Esophagus squamous epithelium (tissue), 5 donors: ENCODE data around the gene GBGT1. TPM values are rescaled to one million over a fixed set of nuclear protein-coding genes. Genes with fewer than 3 reads are reported as not detected.

Experiments used
- DNase-seq: peaks from one replicate; lab custom pipeline; 2025; lab: John Stamatoyannopoulos, UW
- H3K27ac ChIP-seq, 4 donors: fragments of 200-600 bp; sonication (generic); one replicate each; pipeline ENCODE4 v1.5.1; 2016 to 2019; ENCODE audit warnings: mild to moderate bottlenecking in 1 of 4
- H3K27me3 ChIP-seq, 4 donors: fragments of 200-600 bp; sonication (generic); 1 replicate in 3 of 4; 2 replicates in 1 of 4; pipeline versions ENCODE4 v1.5.1 to v1.6.0; 2017 to 2021; ENCODE audit warnings: antibody characterized with exemption in 1 of 4
- H3K36me3 ChIP-seq, 3 donors: fragments of 200-600 bp; sonication (generic); one replicate each; pipeline ENCODE4 v1.5.1; 2016 to 2019
- H3K4me1 ChIP-seq, 3 donors: fragments of 200-600 bp; sonication (generic); one replicate each; pipeline ENCODE4 v1.5.1; 2017 to 2019
- H3K4me3 ChIP-seq, 4 donors: fragments of 200-600 bp; sonication (generic); 1 replicate in 3 of 4; 2 replicates in 1 of 4; pipeline ENCODE4 v1.5.1; 2016 to 2019; ENCODE audit warnings: mild to moderate bottlenecking in 2 of 4, moderate library complexity in 1 of 4
- H3K9me3 ChIP-seq, 3 donors: fragments of 200-600 bp; sonication (generic); one replicate each; pipeline ENCODE4 v1.5.1; 2016 to 2019
- CTCF ChIP-seq, 6 experiments: fragments of 450-650 bp in 4 of 6; fragments of 200-600 bp in 2 of 6; sonication (generic) in 2 of 6; IDR thresholded peaks; one replicate each; pipeline ENCODE4 v1.5.1; 2016 to 2019; ENCODE audit warnings: antibody characterized with exemption in 6 of 6, mild to moderate bottlenecking in 4 of 6, moderate library complexity in 4 of 6
- POLR2A ChIP-seq, 4 donors: fragments of 450-650 bp; IDR thresholded peaks; one replicate each; pipeline ENCODE4 v1.6.1; 2017; ENCODE audit warnings: antibody characterized with exemption in 4 of 4, mild to moderate bottlenecking in 4 of 4, moderate library complexity in 3 of 4
- WGBS, 2 donors: methylation state at CpG; one replicate each; pipeline ENCODE4 v1.1.5; 2018; 5-methylcytosine and 5-hydroxymethylcytosine counted together
- intact Hi-C: fragments of 100-400 bp; cut with DNase I; formaldehyde crosslinking; loops from one replicate; pipeline ENCODE4 v1.15.0; 2022
- total RNA-seq, 4 donors: library from RNA; depleted of rRNA; stranded (reverse); fragments of >200 nt; gene quantifications; one replicate each; pipeline ENCODE4 v1.1.0, GENCODE V29; 2016
- donor health status: DM: yes; HTN: yes; CAD: no.

GBGT1 gene
- total RNA-seq, 4 donors from 2014 or later: 3.0 to 8.8 (median 3.8) TPM

GRCh38 chr9:133130685-133131244 lies 32.9 kb downstream of the GBGT1 start:
- DNase-seq: no peak
- H3K4me3 ChIP-seq: peak overlapping the region in 2 of 4 donors; percentile 31 to 40
- intact Hi-C loops: no loop called here

GRCh38 chr9:133129001-133129795 lies 34.5 kb downstream of the GBGT1 start:
- H3K27ac ChIP-seq: peak overlapping the region; percentile 75 to 96 (median 90)
- peak overlapping the region; percentile 2 to 18 (median 14) for H3K4me3 ChIP-seq
- H3K9me3 ChIP-seq: no peaks in the 10 kb centered on the region
- 43 to 59% methylated on average over 7 to 13 of the region's 29 CpGs for WGBS, 2 donors
- no peak for TF ChIP-seq CTCF (IDR thresholded peaks at IDR 0.05)
- TF ChIP-seq POLR2A (IDR thresholded peaks at IDR 0.05): no peak
- no peaks in the 10 kb centered on the region for H3K27me3 ChIP-seq
- H3K36me3 ChIP-seq: peaks cover 0 to 11% (median 0%) of the 10 kb centered on the region in 3 donors
- no peak for DNase-seq
- intact Hi-C loops: no loop called here
- H3K4me1 ChIP-seq: peaks cover 65 to 96% (median 74%) of the 10 kb centered on the region in 3 donors

More at GRCh38 chr9:133130685-133131244, 32.9 kb downstream of the GBGT1 start:
- 76 to 85% methylated on average over 2 to 4 of the region's 10 CpGs for WGBS, 2 donors
- Histone ChIP-seq H3K36me3 (peaks cover 0 to 11% (median 0%) of the 10 kb centered on the region in 3 donors), H3K27ac (peak overlapping the region; percentile 9 to 96 (median 75)), H3K4me1 (peaks cover 77 to 96% (median 80%) of the 10 kb centered on the region in 3 donors), H3K9me3 (no peaks in the 10 kb centered on the region), H3K27me3 (no peaks in the 10 kb centered on the region)
- TF ChIP-seq POLR2A (IDR thresholded peaks at IDR 0.05) (no peak), CTCF (IDR thresholded peaks at IDR 0.05) (no peak)

- Histone ChIP-seq H3K27ac (peak overlapping the region; percentile 75 to 96 (median 90)), H3K27me3 (no peaks in the 10 kb centered on the region), H3K9me3 (no peaks in the 10 kb centered on the region), H3K4me1 (peaks cover 57 to 92% (median 67%) of the 10 kb centered on the region in 3 donors), H3K4me3 (peak overlapping the region in 2 of 4 donors; percentile 13 to 18), H3K36me3 (peaks cover 0 to 11% (median 0%) of the 10 kb centered on the region in 3 donors)
- no peak for DNase-seq
- 84 to 90% methylated on average over 5 to 7 of the region's 13 CpGs for WGBS, 2 donors
- intact Hi-C loops: no loop called here
- no peak for TF ChIP-seq CTCF (IDR thresholded peaks at IDR 0.05)
- no peak for TF ChIP-seq POLR2A (IDR thresholded peaks at IDR 0.05)
Observed at GRCh38 chr9:133128152-133128551, 35.6 kb downstream of the GBGT1 start.

GRCh38 chr9:133127340-133127981 lies 36.3 kb downstream of the GBGT1 start:
- WGBS, 2 donors: 60% methylated on average over 1 of the region's 23 CpGs; no CpG with 5 or more reads in 1 of the 2 donors
- Histone ChIP-seq H3K27me3 (no peaks in the 10 kb centered on the region), H3K4me3 (peak overlapping the region in 2 of 4 donors; percentile 13 to 18), H3K9me3 (no peaks in the 10 kb centered on the region), H3K4me1 (peaks cover 57 to 92% (median 67%) of the 10 kb centered on the region in 3 donors), H3K36me3 (peaks cover 0 to 10% (median 0%) of the 10 kb centered on the region in 3 donors), H3K27ac (peak overlapping the region; percentile 75 to 96 (median 90))
- intact Hi-C loops: no loop called here
- TF ChIP-seq POLR2A (IDR thresholded peaks at IDR 0.05) (no peak), CTCF (IDR thresholded peaks at IDR 0.05) (peak in 2 of 6 experiments; percentile 15 to 23)
- DNase-seq: no peak
